Hindlimb muscle (tissue), 1 donor: Measurements from ENCODE around the gene KIFC1. TPM values are rescaled to one million over a fixed set of nuclear protein-coding genes. Genes with fewer than 3 reads are reported as not detected.

ENCODE experiments used
- DNase-seq: peaks from one replicate; pipeline ENCODE4 v3.0.0-alpha.2; 2013
- polyA plus RNA-seq: library from polyadenylated mRNA; unstranded; fragments of 120-200 nt; gene quantifications from one replicate; pipeline ENCODE4 v1.2.1, GENCODE V29; 2013; ENCODE audit not compliant: insufficient read length

KIFC1 gene
- polyA plus RNA-seq, 1 donor = 18.1 TPM

GRCh38 chr6:33443619-33444504 lies 52.2 kb downstream of the KIFC1 start:
- no peak for DNase-seq

GRCh38 chr6:33445119-33445603 lies 53.5 kb downstream of the KIFC1 start:
- no peak for DNase-seq

GRCh38 chr6:33446356-33446755 lies 54.7 kb downstream of the KIFC1 start:
- DNase-seq = no peak

GRCh38 chr6:33450434-33450833 lies 58.8 kb downstream of the KIFC1 start:
- DNase-seq = no peak

GRCh38 chr6:33451606-33452005 lies 60.0 kb downstream of the KIFC1 start:
- no peak for DNase-seq

GRCh38 chr6:33452496-33452895 lies 60.9 kb downstream of the KIFC1 start:
- DNase-seq = no peak

GRCh38 chr6:33453393-33454008 lies 61.9 kb downstream of the KIFC1 start:
- no peak for DNase-seq

- peak; percentile 95 for DNase-seq
These were observed 62.7 kb downstream of the KIFC1 start, which contains the start of gene ZBTB9 for GRCh38 chr6:33454009-33454946. Gene ZBTB9, plus strand, starts transcription at chr6:33454576. Its CDS starts 525 bp downstream, at chr6:33455101.

GRCh38 chr6:33455051-33455450 lies 63.4 kb downstream of the KIFC1 start:
- no peak for DNase-seq

GRCh38 chr6:33456156-33456555 lies 64.5 kb downstream of the KIFC1 start:
- DNase-seq = no peak

GRCh38 chr6:33458676-33459075 lies 67.1 kb downstream of the KIFC1 start:
- no peak for DNase-seq

- DNase-seq = no peak
These were observed 67.6 kb downstream of the KIFC1 start for GRCh38 chr6:33459226-33459625.

Other genes starting within 250 kb of the KIFC1 start
- gene COL11A2, start 199.4 kb upstream of the KIFC1 start, polyA plus RNA-seq = 49.7 TPM
- gene RXRB, start 191.2 kb upstream of the KIFC1 start, polyA plus RNA-seq = 42.0 TPM
- gene SLC39A7, start 191.0 kb upstream of the KIFC1 start, polyA plus RNA-seq = 65.8 TPM
- 11.5 TPM for gene HSD17B8, start 187.2 kb upstream of the KIFC1 start, polyA plus RNA-seq
- gene RING1, start 183.3 kb upstream of the KIFC1 start, polyA plus RNA-seq = 36.0 TPM
- 47.3 TPM for gene VPS52, start 119.9 kb upstream of the KIFC1 start, polyA plus RNA-seq
- 4,638 TPM for gene RPS18, start 119.7 kb upstream of the KIFC1 start, polyA plus RNA-seq
- 2.2 TPM for gene B3GALT4, start 114.7 kb upstream of the KIFC1 start, polyA plus RNA-seq
- gene WDR46, start 102.6 kb upstream of the KIFC1 start, polyA plus RNA-seq = 58.4 TPM
- gene PFDN6, start 102.2 kb upstream of the KIFC1 start, polyA plus RNA-seq = 41.2 TPM
- 63.4 TPM for gene RGL2, start 92.9 kb upstream of the KIFC1 start, polyA plus RNA-seq
- gene TAPBP, start 77.7 kb upstream of the KIFC1 start, polyA plus RNA-seq = 24.6 TPM
- gene ZBTB22, start 74.1 kb upstream of the KIFC1 start, polyA plus RNA-seq = 16.3 TPM
- gene DAXX, start 68.9 kb upstream of the KIFC1 start, polyA plus RNA-seq = 25.9 TPM
- gene PHF1, start 19.2 kb downstream of the KIFC1 start, polyA plus RNA-seq = 46.7 TPM
- 153 TPM for gene CUTA, start 26.3 kb downstream of the KIFC1 start, polyA plus RNA-seq
- 30.5 TPM for gene SYNGAP1, start 28.2 kb downstream of the KIFC1 start, polyA plus RNA-seq
- 6.4 TPM for gene ZBTB9, start 62.8 kb downstream of the KIFC1 start, polyA plus RNA-seq
- gene BAK1, start 188.5 kb downstream of the KIFC1 start, polyA plus RNA-seq = 19.4 TPM
- 8.9 TPM for gene ITPR3, start 229.5 kb downstream of the KIFC1 start, polyA plus RNA-seq